Peyer's patch (tissue), 4 donors: Measurements from ENCODE around the gene EXOSC7. TPM values are rescaled to one million over a fixed set of nuclear protein-coding genes. Genes with fewer than 3 reads are reported as not detected.

Source experiments
- DNase-seq, 3 donors: peaks; one replicate each; pipeline ENCODE4 v3.0.0-alpha.2; 2017 to 2019
- H3K27ac ChIP-seq, 4 donors: fragments of 200-600 bp; sonication (generic); one replicate each; pipeline ENCODE4 v1.5.1; 2016 to 2019
- H3K27me3 ChIP-seq, 2 donors: fragments of 200-600 bp; sonication (generic); one replicate each; pipeline ENCODE4 v1.5.1; 2019
- H3K36me3 ChIP-seq, 3 donors: fragments of 200-600 bp; sonication (generic); one replicate each; pipeline ENCODE4 v1.5.1; 2016 to 2019
- H3K4me1 ChIP-seq, 4 donors: fragments of 200-600 bp; sonication (generic); one replicate each; pipeline ENCODE4 v1.5.1; 2016 to 2019
- H3K4me3 ChIP-seq, 4 donors: fragments of 200-600 bp; sonication (generic); 1 replicate in 3 of 4; 2 replicates in 1 of 4; pipeline ENCODE4 v1.5.1; 2016 to 2019; ENCODE audit warnings: mild to moderate bottlenecking in 1 of 4
- H3K9me3 ChIP-seq, 4 donors: fragments of 200-600 bp; sonication (generic); one replicate each; pipeline ENCODE4 v1.5.1; 2016 to 2019; ENCODE audit warnings: mild to moderate bottlenecking in 1 of 4
- POLR2A ChIP-seq, 2 donors: fragments of 450-650 bp; IDR thresholded peaks; one replicate each; pipeline ENCODE4 v1.5.1; 2017; ENCODE audit warnings: antibody characterized with exemption in 2 of 2, mild to moderate bottlenecking in 2 of 2, moderate library complexity in 2 of 2
- total RNA-seq, 4 donors: library from RNA; depleted of rRNA; stranded (reverse); fragments of >200 nt; gene quantifications; one replicate each; pipeline ENCODE4 v1.1.0, GENCODE V29; 2016
- TF ChIP-seq, protein P1 (sequence below), 6 experiments: fragments of 450-650 bp in 4 of 6; fragments of 200-600 bp in 2 of 6; sonication (generic) in 1 of 6; IDR thresholded peaks; one replicate each; pipeline ENCODE4 v1.5.1; 2017 to 2019; ENCODE audit warnings: antibody characterized with exemption in 6 of 6, mild to moderate bottlenecking in 3 of 6, moderate library complexity in 1 of 6

EXOSC7 gene
- 10 to 100 TPM; 19.8 to 66.0 (median 28.6) TPM for total RNA-seq

- H3K9me3 ChIP-seq, result no peaks in the 10 kb centered on the region
- H3K36me3 ChIP-seq, result no peaks in the 10 kb centered on the region
- H3K27ac ChIP-seq, result peak within 1 kb of the TSS; percentile 85 to 97 (median 90)
- TF ChIP-seq, protein P1, sequence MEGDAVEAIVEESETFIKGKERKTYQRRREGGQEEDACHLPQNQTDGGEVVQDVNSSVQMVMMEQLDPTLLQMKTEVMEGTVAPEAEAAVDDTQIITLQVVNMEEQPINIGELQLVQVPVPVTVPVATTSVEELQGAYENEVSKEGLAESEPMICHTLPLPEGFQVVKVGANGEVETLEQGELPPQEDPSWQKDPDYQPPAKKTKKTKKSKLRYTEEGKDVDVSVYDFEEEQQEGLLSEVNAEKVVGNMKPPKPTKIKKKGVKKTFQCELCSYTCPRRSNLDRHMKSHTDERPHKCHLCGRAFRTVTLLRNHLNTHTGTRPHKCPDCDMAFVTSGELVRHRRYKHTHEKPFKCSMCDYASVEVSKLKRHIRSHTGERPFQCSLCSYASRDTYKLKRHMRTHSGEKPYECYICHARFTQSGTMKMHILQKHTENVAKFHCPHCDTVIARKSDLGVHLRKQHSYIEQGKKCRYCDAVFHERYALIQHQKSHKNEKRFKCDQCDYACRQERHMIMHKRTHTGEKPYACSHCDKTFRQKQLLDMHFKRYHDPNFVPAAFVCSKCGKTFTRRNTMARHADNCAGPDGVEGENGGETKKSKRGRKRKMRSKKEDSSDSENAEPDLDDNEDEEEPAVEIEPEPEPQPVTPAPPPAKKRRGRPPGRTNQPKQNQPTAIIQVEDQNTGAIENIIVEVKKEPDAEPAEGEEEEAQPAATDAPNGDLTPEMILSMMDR (IDR thresholded peaks at IDR 0.05), result no peak
- peak; percentile 74 to 83 for TF ChIP-seq POLR2A (IDR thresholded peaks at IDR 0.05)
- H3K4me1 ChIP-seq, result peaks cover 0 to 41% (median 3%) of the 10 kb centered on the region in 4 donors
- H3K4me3 ChIP-seq, result peak within 1 kb of the TSS; percentile 84 to 97 (median 92)
- DNase-seq, result peak; percentile 89 to 96 (median 95)
- no peaks in the 10 kb centered on the region for H3K27me3 ChIP-seq
Measured at GRCh38 chr3:44976002-44976815, at the start of gene EXOSC7, which contains the start of gene ZDHHC3. EXOSC7 (plus strand) TSS chr3:44976244; CDS start chr3:44976278, 34 bp downstream. ZDHHC3 (minus strand) TSS chr3:44976174; CDS start chr3:44959436, 16,738 bp downstream.

GRCh38 chr3:44926921-44927320 is 49.1 kb upstream of the EXOSC7 start:
- Histone ChIP-seq H3K4me1 (no peaks in the 10 kb centered on the region), H3K9me3 (no peaks in the 10 kb centered on the region), H3K4me3 (no peak overlapping the region), H3K27ac (no peak overlapping the region), H3K36me3 (peaks cover 0 to 81% (median 0%) of the 10 kb centered on the region in 3 donors), H3K27me3 (no peaks in the 10 kb centered on the region)
- no peak for DNase-seq
- TF ChIP-seq, protein P1 (IDR thresholded peaks at IDR 0.05), result no peak
- no peak for TF ChIP-seq POLR2A (IDR thresholded peaks at IDR 0.05)

GRCh38 chr3:44927371-44927770 is 48.7 kb upstream of the EXOSC7 start:
- Histone ChIP-seq H3K27ac (no peak overlapping the region), H3K9me3 (no peaks in the 10 kb centered on the region), H3K27me3 (no peaks in the 10 kb centered on the region), H3K36me3 (peaks cover 0 to 81% (median 0%) of the 10 kb centered on the region in 3 donors), H3K4me1 (no peaks in the 10 kb centered on the region), H3K4me3 (no peak overlapping the region)
- DNase-seq, result no peak
- TF ChIP-seq POLR2A (IDR thresholded peaks at IDR 0.05), result no peak
- TF ChIP-seq, protein P1 (IDR thresholded peaks at IDR 0.05), result no peak

- H3K27me3 ChIP-seq, result no peaks in the 10 kb centered on the region
- H3K4me3 ChIP-seq, result no peak overlapping the region
- TF ChIP-seq, protein P1 (IDR thresholded peaks at IDR 0.05), result no peak
- no peak for TF ChIP-seq POLR2A (IDR thresholded peaks at IDR 0.05)
- H3K4me1 ChIP-seq, result no peaks in the 10 kb centered on the region
- DNase-seq, result no peak
- H3K9me3 ChIP-seq, result no peaks in the 10 kb centered on the region
- H3K36me3 ChIP-seq, result peaks cover 0 to 81% (median 0%) of the 10 kb centered on the region in 3 donors
- H3K27ac ChIP-seq, result no peak overlapping the region
Measured at GRCh38 chr3:44929782-44930181, 46.3 kb upstream of the EXOSC7 start.

- Histone ChIP-seq H3K27me3 (no peaks in the 10 kb centered on the region), H3K4me1 (no peaks in the 10 kb centered on the region), H3K27ac (no peak overlapping the region), H3K4me3 (no peak overlapping the region), H3K9me3 (no peaks in the 10 kb centered on the region), H3K36me3 (peaks cover 0 to 76% (median 0%) of the 10 kb centered on the region in 3 donors)
- no peak for DNase-seq
- TF ChIP-seq POLR2A (IDR thresholded peaks at IDR 0.05), result no peak
- TF ChIP-seq, protein P1 (IDR thresholded peaks at IDR 0.05), result no peak
Measured at GRCh38 chr3:44930911-44931310, 45.1 kb upstream of the EXOSC7 start.
